ENCODE measurements around the gene R3HDML. TPM values are rescaled to one million over a fixed set of nuclear protein-coding genes. Genes with fewer than 3 reads are reported as not detected.

Gene R3HDML
- total RNA-seq, 1 donor from 2014 or later, result not detected

DNA sequence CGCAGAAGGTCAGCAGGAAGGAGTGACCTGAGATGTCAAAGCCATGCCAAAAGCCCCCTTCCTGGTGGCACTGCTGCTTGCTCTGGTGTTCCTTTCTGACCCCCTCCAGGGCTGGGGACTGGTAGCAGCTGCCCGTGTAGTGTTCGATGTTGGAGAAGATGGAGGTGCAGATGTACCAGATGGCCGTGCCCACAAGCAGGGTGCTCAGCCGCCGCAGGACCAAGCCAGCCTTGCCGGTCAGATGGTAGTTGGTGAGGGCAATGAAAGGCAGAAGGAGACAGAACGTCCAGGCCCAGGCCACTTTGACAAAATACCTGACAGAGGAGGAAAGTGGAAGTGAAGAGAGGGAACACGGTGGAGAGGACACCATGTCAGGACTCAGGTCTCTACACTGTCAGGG is 29.9 kb upstream of the R3HDML start:
- H3K4me1 ChIP-seq, result peaks cover 13% of the 10 kb centered on the region
- TF ChIP-seq, protein P1, sequence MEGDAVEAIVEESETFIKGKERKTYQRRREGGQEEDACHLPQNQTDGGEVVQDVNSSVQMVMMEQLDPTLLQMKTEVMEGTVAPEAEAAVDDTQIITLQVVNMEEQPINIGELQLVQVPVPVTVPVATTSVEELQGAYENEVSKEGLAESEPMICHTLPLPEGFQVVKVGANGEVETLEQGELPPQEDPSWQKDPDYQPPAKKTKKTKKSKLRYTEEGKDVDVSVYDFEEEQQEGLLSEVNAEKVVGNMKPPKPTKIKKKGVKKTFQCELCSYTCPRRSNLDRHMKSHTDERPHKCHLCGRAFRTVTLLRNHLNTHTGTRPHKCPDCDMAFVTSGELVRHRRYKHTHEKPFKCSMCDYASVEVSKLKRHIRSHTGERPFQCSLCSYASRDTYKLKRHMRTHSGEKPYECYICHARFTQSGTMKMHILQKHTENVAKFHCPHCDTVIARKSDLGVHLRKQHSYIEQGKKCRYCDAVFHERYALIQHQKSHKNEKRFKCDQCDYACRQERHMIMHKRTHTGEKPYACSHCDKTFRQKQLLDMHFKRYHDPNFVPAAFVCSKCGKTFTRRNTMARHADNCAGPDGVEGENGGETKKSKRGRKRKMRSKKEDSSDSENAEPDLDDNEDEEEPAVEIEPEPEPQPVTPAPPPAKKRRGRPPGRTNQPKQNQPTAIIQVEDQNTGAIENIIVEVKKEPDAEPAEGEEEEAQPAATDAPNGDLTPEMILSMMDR (IDR thresholded peaks at IDR 0.05), result no peak
- no peaks in the 10 kb centered on the region for H3K9me3 ChIP-seq
- peaks cover 12% of the 10 kb centered on the region for H3K36me3 ChIP-seq
- H3K27ac ChIP-seq, result no peak overlapping the region
- intact Hi-C loops (cut with DNase I), result no loop called here
- H3K27me3 ChIP-seq (ENCODE audit: low read depth), result no peaks in the 10 kb centered on the region
- ATAC-seq, result no peak
- H3K4me3 ChIP-seq, result no peak overlapping the region
- DNase-seq, result no peak

DNA sequence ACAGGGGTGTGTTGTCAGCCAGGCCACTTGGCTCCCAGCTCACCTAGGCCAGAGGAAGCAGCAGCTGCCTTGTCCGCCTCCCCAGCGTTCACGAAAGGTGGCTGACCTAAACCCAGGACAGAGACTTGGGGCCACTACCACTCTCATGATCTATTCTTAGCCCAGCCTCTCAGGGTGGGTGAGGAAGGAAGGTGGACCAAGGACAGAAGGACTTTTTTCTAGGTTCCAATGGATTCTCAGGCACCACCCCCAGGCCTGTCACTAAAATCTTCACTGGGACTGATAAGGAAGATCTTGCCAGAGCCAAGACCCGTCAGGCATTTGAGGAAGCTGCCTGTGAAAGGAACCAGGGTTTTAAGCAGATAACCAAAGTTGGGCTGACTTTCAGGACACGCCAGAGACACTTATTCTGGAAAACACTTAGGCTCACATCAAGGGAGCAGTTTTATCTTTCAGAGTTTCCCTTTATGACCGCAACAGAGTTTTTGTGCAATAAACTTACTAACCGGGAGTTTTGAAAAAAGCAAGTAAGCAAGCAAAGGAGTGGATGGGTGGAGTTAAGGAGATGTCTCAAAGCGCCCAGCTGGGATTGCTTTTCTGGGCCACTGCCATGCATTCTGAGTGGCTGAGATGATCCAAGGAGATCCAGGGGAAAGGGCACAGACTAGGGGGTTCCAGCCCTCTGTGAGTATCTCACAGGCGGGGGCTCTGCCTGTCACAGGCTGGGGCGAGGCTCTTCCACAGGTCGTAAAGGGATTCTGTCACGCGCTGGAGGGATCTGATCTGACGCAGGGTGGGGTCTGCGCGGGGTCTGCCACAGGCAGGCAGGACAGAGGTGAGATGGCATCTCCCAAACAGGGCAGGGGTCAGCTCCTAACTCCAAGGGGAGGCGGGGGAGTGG is 26.8 kb upstream of the R3HDML start:
- TF ChIP-seq, protein P1 (IDR thresholded peaks at IDR 0.05), result no peak
- DNase-seq (no peak), ATAC-seq (peak; percentile 29)
- peaks cover 12% of the 10 kb centered on the region for H3K36me3 ChIP-seq
- peak overlapping the region; percentile 99 for H3K4me3 ChIP-seq
- intact Hi-C loops (cut with DNase I), result loop anchor here (5.0 kb wide), 1 partner anchor 93 kb away; no protein-coding TSS in a partner anchor
- H3K9me3 ChIP-seq, result no peaks in the 10 kb centered on the region
- peaks cover under 1% of the 10 kb centered on the region for H3K27me3 ChIP-seq (ENCODE audit: low read depth)
- peak overlapping the region; percentile 80 for H3K27ac ChIP-seq
- peaks cover 13% of the 10 kb centered on the region for H3K4me1 ChIP-seq

DNA sequence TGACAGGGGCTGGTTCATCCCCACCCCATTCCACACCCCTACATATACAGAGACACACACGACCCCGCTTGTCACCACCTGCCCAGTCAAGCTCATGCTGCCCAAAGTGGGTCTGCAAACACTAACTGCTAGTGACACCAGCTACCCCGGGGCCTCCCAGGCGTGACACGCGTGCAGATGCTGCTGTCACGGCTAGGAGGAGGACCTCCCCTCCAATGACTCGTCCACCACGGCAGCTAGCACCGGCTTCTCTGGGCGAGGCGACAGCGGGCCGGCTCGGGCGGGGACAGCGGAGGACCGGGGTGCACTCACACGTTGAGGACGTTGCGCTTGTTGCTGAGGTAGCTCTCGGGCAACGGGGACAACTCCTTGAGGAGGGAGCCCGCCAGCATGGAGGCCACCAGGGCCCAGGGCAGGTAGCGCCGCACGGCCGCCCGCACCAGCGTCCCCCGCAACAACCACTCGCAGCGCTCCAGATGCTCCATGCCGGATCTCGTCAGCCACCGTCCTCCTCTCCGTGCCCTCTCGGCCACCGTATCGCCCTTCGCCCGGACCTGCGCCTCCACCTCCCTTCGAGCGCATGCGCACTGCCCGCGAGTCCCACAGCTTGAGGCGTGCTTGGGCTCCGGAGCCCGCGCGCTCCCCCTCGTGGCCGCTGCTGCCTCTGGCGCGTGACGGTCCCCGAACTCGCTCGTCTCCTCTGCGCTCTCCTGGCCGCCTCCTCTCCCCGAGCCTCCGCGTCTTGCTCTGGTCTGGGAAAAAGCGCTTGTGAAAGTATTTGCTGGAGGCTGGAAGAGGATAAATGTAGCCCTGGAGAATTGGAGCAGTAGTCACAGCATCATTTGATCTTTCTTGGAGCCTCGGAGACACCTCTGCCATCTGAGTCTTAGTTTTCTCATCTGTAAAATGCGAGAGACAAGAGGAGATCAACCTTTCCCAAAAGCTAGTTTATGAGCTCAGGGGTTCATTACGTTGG is 25.9 kb upstream of the R3HDML start, which contains the start of gene FITM2:
FITM2 (minus strand) TSS at position 539 of the 976 bp plus-strand sequence; CDS start at position 485, 54 bp downstream.
- H3K4me1 ChIP-seq, result peaks cover 13% of the 10 kb centered on the region
- no peaks in the 10 kb centered on the region for H3K9me3 ChIP-seq
- peak; percentile 99 for DNase-seq
- peak; percentile 98 to 99 for ATAC-seq
- peaks cover 11% of the 10 kb centered on the region for H3K36me3 ChIP-seq
- peak within 1 kb of the TSS; percentile 80 for H3K27ac ChIP-seq
- peaks cover 3% of the 10 kb centered on the region for H3K27me3 ChIP-seq (ENCODE audit: low read depth)
- TF ChIP-seq, protein P1 (IDR thresholded peaks at IDR 0.05), result peak; percentile 95
- H3K4me3 ChIP-seq, result peak within 1 kb of the TSS; percentile 99
- intact Hi-C loops (cut with DNase I), result loop anchor here (5.0 kb wide), 1 partner anchor 94 kb away; no protein-coding TSS in a partner anchor

DNA sequence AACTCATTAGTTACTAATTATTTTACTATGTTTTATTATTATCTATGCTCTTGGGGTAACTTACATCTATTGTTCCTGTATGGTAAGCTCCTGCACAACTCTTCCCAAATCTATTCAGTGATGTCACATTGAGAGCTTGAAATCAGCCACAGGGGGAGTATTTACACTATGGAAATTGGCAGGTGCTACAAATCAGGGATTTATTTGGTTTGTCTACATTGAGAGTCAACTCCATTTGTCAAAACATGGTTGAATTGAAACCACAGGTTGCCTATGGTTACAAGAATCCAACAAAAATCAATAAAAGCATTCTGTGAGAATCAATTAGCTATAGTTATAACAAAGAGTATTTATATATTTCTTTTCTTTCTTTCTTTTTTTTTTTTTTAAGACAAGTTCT is 22.0 kb upstream of the R3HDML start:
- Histone ChIP-seq H3K4me3 (no peak overlapping the region), H3K4me1 (peaks cover 8% of the 10 kb centered on the region), H3K27me3 (ENCODE audit: low read depth) (peaks cover 3% of the 10 kb centered on the region), H3K9me3 (no peaks in the 10 kb centered on the region), H3K27ac (no peak overlapping the region), H3K36me3 (no peaks in the 10 kb centered on the region)
- intact Hi-C loops (cut with DNase I), result loop anchor here (5.0 kb wide), 1 partner anchor 98 kb away; no protein-coding TSS in a partner anchor
- TF ChIP-seq, protein P1 (IDR thresholded peaks at IDR 0.05), result no peak
- DNase-seq, result no peak
- ATAC-seq, result no peak

DNA sequence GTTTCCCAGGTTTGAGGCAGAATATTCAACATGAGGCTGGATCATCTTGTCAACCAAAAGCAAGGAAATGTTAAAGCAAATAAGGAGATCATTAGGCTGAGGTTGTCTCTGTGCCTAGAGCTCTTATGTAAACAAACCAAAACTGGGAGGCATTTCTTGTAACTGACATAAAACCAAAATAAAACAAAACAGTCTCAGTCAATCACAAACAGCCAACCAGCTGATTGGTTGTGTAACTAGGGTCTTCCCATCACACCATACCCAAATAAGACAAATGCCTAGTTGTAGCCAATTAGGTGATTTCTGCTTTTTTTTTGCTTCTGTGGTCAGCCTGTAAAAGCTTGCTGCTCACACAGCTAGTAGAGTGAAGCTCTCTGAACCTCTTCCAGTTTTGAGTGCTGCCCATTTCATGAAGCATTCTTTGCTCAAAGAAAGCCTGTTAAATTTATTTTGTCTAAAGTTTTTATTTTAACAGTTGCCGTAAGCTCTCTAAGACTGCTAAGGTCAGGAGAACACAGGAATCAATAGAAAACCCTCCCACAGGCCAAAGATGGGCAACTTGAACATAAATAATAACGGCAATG is 16.9 kb upstream of the R3HDML start:
- peaks cover 3% of the 10 kb centered on the region for H3K27me3 ChIP-seq (ENCODE audit: low read depth)
- DNase-seq (no peak), ATAC-seq (no peak)
- H3K36me3 ChIP-seq, result no peaks in the 10 kb centered on the region
- H3K9me3 ChIP-seq, result no peaks in the 10 kb centered on the region
- no peaks in the 10 kb centered on the region for H3K4me1 ChIP-seq
- no peak overlapping the region for H3K27ac ChIP-seq
- no peak overlapping the region for H3K4me3 ChIP-seq
- TF ChIP-seq, protein P1 (IDR thresholded peaks at IDR 0.05), result no peak
- intact Hi-C loops (cut with DNase I), result no loop called here

Data from lower lobe of right lung (tissue), 2 donors.